GM10266 (cell line): ENCODE results near the gene ESYT1.

Experiments used
- DNase-seq: peaks from one replicate; pipeline ENCODE4 v3.0.0; 2012; ENCODE audit errors: extremely low spot score
- CTCF ChIP-seq: IDR thresholded peaks from 2 replicates; pipeline ENCODE4 v1.5.1; 2012; ENCODE audit warnings: mild to moderate bottlenecking, low read depth; ENCODE audit not compliant: control insufficient read depth, insufficient read depth; ENCODE audit errors: missing control alignments

The ESYT1 gene

GRCh38 chr12:56127888-56128669, at the start of gene ESYT1:
Gene ESYT1, plus strand, starts transcription at chr12:56128267. Its CDS starts 53 bp downstream, at chr12:56128320.
- TF ChIP-seq CTCF, result no peak
- peak; percentile 96 for DNase-seq

GRCh38 chr12:56078427-56078826, 49.6 kb upstream of the ESYT1 start:
- DNase-seq, result no peak

GRCh38 chr12:56078931-56079722, 48.9 kb upstream of the ESYT1 start:
- TF ChIP-seq CTCF, result peak; percentile 63

More at GRCh38 chr12:56078427-56078826, 49.6 kb upstream of the ESYT1 start:
- TF ChIP-seq CTCF, result no peak

GRCh38 chr12:56079723-56080555, 48.1 kb upstream of the ESYT1 start, which contains the start of gene ERBB3:
Gene ERBB3, plus strand, starts transcription at chr12:56080165. Its CDS starts 136 bp downstream, at chr12:56080301.
- no peak for TF ChIP-seq CTCF
- peak; percentile 72 for DNase-seq

More at GRCh38 chr12:56078931-56079722, 48.9 kb upstream of the ESYT1 start:
- DNase-seq, result peak; percentile 83

GRCh38 chr12:56080556-56081138, 47.4 kb upstream of the ESYT1 start:
- no peak for DNase-seq
- TF ChIP-seq CTCF, result no peak
